Ishikawa (cell line): ENCODE results near the gene CARNS1.

Experiments
- CEBPB ChIP-seq: IDR thresholded peaks from 2 replicates; pipeline ENCODE4 v1.6.1; 2012
- CREB1 ChIP-seq: IDR thresholded peaks from 2 replicates; pipeline ENCODE4 v1.6.1; 2012; ENCODE audit warnings: low read depth
- EGR1 ChIP-seq: IDR thresholded peaks from 2 replicates; pipeline ENCODE4 v1.6.1; 2012
- EP300 ChIP-seq: IDR thresholded peaks from 2 replicates; pipeline ENCODE4 v1.6.1; 2012; ENCODE audit warnings: borderline replicate concordance
- FOXM1 ChIP-seq: IDR thresholded peaks from 2 replicates; pipeline ENCODE4 v1.6.1; 2012; ENCODE audit warnings: low read depth, borderline replicate concordance
- NFIC ChIP-seq: IDR thresholded peaks from 2 replicates; pipeline ENCODE4 v1.6.1; 2012
- RAD21 ChIP-seq: IDR thresholded peaks from 2 replicates; pipeline ENCODE4 v1.6.1; 2012; ENCODE audit warnings: low read depth
- REST ChIP-seq: IDR thresholded peaks from 2 replicates; pipeline ENCODE4 v1.6.1; 2012; ENCODE audit warnings: low read depth, mild to moderate bottlenecking
- TAF1 ChIP-seq: IDR thresholded peaks from 2 replicates; pipeline ENCODE4 v1.6.1; 2012; ENCODE audit warnings: low read depth, mild to moderate bottlenecking
- TCF12 ChIP-seq: IDR thresholded peaks from 2 replicates; pipeline ENCODE4 v1.6.1; 2012; ENCODE audit warnings: low read depth
- TEAD4 ChIP-seq: IDR thresholded peaks from 2 replicates; pipeline ENCODE4 v1.6.1; 2012
- YY1 ChIP-seq: IDR thresholded peaks from 2 replicates; pipeline ENCODE4 v1.6.1; 2012; ENCODE audit warnings: low read depth
- ZBTB7A ChIP-seq: IDR thresholded peaks from 2 replicates; pipeline ENCODE4 v1.6.1; 2012; ENCODE audit warnings: low read depth
- TF ChIP-seq, protein P1 (sequence below): IDR thresholded peaks from 2 replicates; pipeline ENCODE4 v1.6.1; 2012
- TF ChIP-seq, protein P2 (sequence below): IDR thresholded peaks from 2 replicates; pipeline ENCODE4 v1.6.1; 2012

The CARNS1 gene

GRCh38 chr11:67367761-67368227 is 47.7 kb upstream of the CARNS1 start:
- TF ChIP-seq ZBTB7A (no peak), EP300 (no peak), CREB1 (no peak), RAD21 (no peak), CEBPB (no peak), TCF12 (no peak), FOXM1 (no peak), TEAD4 (no peak), REST (no peak), TAF1 (no peak), YY1 (no peak), EGR1 (no peak), NFIC (no peak)
- TF ChIP-seq, protein P1, sequence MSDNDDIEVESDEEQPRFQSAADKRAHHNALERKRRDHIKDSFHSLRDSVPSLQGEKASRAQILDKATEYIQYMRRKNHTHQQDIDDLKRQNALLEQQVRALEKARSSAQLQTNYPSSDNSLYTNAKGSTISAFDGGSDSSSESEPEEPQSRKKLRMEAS, result no peak
- TF ChIP-seq, protein P2, sequence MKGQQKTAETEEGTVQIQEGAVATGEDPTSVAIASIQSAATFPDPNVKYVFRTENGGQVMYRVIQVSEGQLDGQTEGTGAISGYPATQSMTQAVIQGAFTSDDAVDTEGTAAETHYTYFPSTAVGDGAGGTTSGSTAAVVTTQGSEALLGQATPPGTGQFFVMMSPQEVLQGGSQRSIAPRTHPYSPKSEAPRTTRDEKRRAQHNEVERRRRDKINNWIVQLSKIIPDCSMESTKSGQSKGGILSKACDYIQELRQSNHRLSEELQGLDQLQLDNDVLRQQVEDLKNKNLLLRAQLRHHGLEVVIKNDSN, result no peak

DNA sequence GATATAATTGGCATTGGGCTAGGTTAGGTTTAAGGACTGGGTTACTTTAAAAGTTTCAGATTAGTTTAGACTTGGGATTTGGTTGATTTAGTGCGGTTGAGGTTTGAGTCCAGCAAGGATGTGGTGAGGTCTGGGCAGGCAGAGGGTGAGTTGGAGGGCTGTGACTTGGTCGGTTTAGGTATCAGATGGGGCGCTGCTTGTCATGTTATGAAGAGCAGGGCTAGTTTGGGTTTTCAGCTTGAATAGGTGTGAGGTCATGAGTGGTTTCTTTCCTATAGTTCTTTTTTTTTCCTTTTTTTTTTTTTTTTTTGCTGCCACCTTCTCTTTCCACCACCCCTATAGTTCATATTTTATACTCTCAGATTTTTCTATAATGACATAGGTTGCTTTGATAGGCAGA is 46.9 kb upstream of the CARNS1 start:
- TF ChIP-seq, protein P1, result no peak
- TF ChIP-seq RAD21 (no peak), TEAD4 (no peak), NFIC (no peak), YY1 (no peak), REST (no peak), CREB1 (no peak)

DNA sequence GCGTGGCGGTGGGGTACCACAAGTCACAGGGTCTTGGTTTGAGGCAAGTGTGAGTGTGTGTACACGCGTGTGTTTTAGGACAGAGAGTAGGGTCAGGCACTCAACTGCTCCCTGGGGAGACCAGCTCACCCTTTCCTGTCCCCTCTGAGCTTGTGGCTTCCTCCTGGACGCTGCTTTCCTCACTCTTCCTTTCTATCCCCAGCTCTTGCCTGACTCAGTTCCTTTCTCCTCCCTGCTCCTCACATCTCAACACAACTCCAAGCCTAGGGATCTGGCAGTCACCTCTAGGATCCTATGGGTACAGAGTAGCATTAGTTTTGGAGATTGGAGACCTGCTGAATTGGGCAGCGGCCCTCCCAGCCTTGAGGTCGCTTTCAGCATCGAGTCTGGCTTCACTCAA is 46.2 kb upstream of the CARNS1 start:
- TF ChIP-seq TAF1, result no peak
- no peak for TF ChIP-seq EGR1
- no peak for TF ChIP-seq CREB1
- no peak for TF ChIP-seq FOXM1
- TF ChIP-seq TEAD4, result no peak
- TF ChIP-seq NFIC, result no peak
- no peak for TF ChIP-seq CEBPB
- no peak for TF ChIP-seq ZBTB7A
- TF ChIP-seq YY1, result no peak
- TF ChIP-seq, protein P2, result no peak
- no peak for TF ChIP-seq TCF12
- no peak for TF ChIP-seq EP300
- no peak for TF ChIP-seq REST
- no peak for TF ChIP-seq RAD21
- TF ChIP-seq, protein P1, result no peak

GRCh38 chr11:67369801-67370284 is 45.6 kb upstream of the CARNS1 start:
- TF ChIP-seq ZBTB7A (no peak), TCF12 (no peak)
